Germinal center (tissue), 1 donor: ENCODE data around the gene DYRK1A.

Source experiments
- DNase-seq: peaks from one replicate; pipeline ENCODE4 v3.0.0; 2012; ENCODE audit warnings: mixed read lengths, low spot score

Gene DYRK1A

GRCh38 chr21:37385179-37385765 is 18.7 kb downstream of the DYRK1A start:
- no peak for DNase-seq

- no peak for DNase-seq
Observed at GRCh38 chr21:37386151-37386550, 19.6 kb downstream of the DYRK1A start.

- DNase-seq: no peak
Observed at GRCh38 chr21:37389456-37389855, 22.9 kb downstream of the DYRK1A start.

GRCh38 chr21:37391666-37392065 is 25.1 kb downstream of the DYRK1A start:
- no peak for DNase-seq

GRCh38 chr21:37392441-37392840 is 25.9 kb downstream of the DYRK1A start:
- no peak for DNase-seq

- no peak for DNase-seq
Observed at GRCh38 chr21:37393030-37393429, 26.5 kb downstream of the DYRK1A start.

- DNase-seq: no peak
Observed at GRCh38 chr21:37393786-37394185, 27.2 kb downstream of the DYRK1A start.

GRCh38 chr21:37395961-37396360 is 29.4 kb downstream of the DYRK1A start:
- no peak for DNase-seq

- DNase-seq: no peak
Observed at GRCh38 chr21:37396855-37397254, 30.3 kb downstream of the DYRK1A start.

- DNase-seq: no peak
Observed at GRCh38 chr21:37398697-37399096, 32.1 kb downstream of the DYRK1A start.

- no peak for DNase-seq
Observed at GRCh38 chr21:37402251-37402867, 35.8 kb downstream of the DYRK1A start.

- DNase-seq: no peak
Observed at GRCh38 chr21:37405629-37406028, 39.1 kb downstream of the DYRK1A start.

GRCh38 chr21:37407719-37408420 is 41.3 kb downstream of the DYRK1A start:
- no peak for DNase-seq

- no peak for DNase-seq
Observed at GRCh38 chr21:37408464-37409193, 42.1 kb downstream of the DYRK1A start.

- DNase-seq: no peak
Observed at GRCh38 chr21:37410639-37411038, 44.1 kb downstream of the DYRK1A start.

GRCh38 chr21:37412603-37413360 is 46.2 kb downstream of the DYRK1A start:
- no peak for DNase-seq

- DNase-seq: peak; percentile 23
Observed at GRCh38 chr21:37413553-37414291, 47.1 kb downstream of the DYRK1A start.

GRCh38 chr21:37414292-37415253 is 48.0 kb downstream of the DYRK1A start:
- no peak for DNase-seq

- DNase-seq: no peak
Observed at GRCh38 chr21:37415939-37416338, 49.4 kb downstream of the DYRK1A start.

GRCh38 chr21:37416914-37417313 is 50.3 kb downstream of the DYRK1A start:
- no peak for DNase-seq
